GM21381 (cell line): ENCODE results near the gene ONECUT1.

Source experiments
- ATAC-seq: cut with Tn5 transposase; IDR thresholded peaks from one replicate; pipeline ENCODE4 v1.9.1; 2021; ENCODE audit warnings: mild to moderate bottlenecking, moderate library complexity; ENCODE audit not compliant: unreplicated experiment

ONECUT1 gene

DNA sequence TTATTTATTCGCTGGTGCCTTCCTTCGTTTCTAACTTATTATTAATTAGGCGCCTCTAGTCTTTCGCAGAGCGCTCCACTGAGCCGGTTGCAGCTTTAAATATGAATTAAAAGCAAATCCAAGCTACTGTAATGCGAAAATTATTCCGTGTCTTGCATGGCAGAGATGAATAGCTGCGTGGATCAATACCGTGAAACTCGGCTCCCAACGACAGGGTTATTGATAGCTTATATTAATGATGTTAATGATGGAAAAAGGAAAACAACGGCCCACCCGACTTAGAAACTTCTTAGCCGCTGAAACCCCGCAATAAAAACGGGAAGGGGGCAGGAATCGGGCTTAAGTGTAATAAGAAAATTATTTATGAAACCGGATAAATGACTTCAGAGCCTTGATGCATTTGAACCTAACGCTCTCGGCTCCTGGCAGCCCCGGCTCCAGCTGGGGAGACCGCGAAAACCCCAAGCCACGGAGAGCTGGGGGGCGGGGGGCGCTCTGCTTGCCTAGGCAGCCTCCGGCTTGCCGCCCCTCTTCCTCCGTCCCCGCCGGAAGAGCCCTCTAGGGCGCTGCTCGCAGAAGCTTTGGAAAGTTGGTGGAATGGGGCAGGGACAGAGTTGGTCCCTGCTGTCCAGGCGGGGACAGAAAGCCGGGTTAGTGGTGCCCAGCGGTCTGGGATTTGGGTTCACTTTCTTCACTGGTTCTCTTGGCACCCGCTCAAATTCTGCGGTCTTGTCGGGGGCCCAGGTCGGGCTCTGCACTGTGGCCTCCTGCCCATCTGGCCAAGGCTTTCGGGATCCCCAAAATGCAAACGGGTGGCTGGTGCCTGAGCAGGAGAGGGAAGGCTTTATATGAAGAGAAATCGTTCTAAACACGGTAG lies 7.7 kb upstream of the ONECUT1 start:
- ATAC-seq: no peak

DNA sequence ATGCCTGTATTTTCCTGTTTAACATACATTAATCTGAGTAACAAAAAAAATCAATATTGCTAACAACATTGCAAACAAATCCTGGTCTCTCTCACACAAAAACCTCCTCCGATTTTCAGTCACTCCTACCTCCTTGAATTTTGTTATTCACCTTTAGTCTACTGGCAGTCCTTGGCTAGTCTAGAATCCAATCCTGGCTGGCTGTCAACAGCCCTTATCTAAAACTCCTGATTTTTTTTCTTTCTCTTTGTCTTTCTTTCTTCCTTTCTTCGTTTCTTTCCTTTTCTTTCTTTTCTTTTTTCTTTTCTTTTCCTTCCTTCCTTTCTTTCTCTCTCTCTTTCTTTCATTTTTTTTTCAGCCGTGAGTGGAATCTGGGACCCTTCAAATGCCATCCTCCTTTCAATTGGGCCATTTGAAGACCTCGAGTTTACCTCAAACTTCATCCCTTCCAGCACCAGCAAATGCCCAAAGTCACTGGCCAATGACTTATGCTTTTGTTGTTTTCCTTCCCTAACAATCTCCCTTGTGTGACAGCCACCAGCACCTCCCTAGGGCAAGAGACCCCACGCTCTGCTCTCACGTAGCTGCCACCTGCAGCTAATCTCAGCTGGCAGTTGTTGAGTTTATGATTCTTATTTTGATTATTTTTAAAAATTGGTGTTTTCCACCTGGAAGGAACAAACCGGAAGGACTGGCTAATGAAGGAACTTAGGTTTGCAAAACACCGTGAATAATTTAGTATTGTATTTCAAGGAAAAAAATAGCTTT lies 6.8 kb upstream of the ONECUT1 start:
- no peak for ATAC-seq

DNA sequence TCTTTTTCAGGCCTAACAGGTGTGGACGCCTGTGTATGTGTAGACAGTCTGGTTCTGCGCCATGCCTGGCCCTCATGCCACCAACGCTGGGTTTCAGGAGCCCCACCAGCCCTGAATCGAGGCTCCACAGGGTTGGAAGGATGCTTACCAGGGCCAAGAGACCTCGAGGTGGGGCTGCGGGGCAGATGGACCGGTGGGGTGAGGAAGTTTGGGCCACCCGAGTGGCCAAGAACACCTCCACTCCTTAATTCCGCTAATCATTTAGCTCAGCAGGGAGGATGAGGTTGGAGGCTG lies 6.0 kb upstream of the ONECUT1 start:
- ATAC-seq: no peak

DNA sequence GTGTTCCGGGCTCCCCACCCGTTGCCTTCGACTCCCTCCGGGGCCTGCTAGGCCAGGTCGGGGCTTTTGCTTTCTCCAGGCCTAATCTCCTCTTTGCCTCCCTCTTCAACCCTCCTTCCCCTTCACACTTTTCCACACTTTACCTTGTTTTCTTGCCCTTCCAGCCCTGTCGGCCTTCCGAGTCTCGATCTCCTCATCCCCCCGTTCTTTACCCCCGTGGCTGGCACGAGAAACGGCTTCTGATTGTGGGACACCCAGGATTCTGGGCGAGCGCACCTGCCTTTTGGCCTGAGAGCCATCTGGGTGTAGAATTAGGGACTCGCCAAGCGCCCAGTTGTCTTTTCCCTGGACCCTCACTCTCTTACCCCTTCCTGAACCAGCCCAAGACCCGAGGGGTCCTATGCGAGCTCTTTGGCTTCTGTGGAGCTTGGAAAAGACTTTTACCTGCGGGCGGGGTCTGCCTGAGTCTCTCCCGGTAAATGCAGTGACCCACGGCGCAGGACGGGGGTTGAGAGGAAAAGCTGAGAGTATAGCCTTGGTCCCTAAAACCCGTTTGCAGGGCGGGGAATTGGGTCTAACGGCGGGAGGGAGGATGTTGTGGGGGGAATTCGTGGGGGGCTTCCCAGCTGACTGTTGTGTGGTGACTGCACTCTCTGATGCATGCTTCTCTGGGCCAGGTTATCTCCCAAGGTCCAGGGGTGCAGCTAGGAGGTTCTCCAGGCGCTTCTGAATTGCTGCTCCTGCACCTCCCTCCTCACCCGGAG lies 5.5 kb upstream of the ONECUT1 start:
- no peak for ATAC-seq

DNA sequence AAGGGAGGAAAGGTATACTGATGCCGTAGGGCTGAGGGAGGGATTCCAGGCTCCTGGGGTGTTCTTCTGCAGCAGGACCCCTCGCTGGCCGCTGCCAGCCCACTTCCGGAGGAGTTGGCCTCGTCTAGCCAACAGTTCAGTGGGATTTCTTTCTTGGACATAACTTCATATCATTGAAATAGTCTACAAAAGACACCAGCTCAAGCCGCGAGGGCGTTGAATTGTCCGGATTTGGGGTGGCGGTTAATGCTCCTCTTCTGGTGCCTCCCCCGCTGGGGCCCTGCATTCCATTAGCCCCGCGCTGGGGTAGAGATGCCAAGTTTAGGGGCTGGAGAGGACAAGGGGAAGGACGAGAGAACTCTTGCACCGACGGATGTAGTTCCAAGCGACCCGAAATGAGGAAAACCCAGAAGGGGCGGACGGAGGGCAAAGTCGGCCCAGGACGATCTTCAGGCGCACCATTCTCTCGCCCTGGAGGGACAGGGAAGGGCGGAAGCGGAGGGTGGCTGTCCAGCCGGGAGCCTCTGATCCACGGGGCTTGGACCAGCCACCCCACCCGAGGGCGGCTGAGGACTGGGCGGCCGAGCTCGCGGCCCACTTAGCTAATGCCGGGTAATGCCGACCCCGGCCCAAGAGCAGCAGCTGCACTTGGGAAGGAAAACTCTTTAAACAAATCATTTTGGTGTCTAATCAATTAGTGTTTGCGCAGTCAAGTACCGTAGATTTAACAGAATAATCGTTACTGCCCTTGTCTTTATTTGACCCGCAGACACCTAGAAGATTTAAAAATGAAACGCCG lies 4.7 kb upstream of the ONECUT1 start:
- ATAC-seq: no peak

DNA sequence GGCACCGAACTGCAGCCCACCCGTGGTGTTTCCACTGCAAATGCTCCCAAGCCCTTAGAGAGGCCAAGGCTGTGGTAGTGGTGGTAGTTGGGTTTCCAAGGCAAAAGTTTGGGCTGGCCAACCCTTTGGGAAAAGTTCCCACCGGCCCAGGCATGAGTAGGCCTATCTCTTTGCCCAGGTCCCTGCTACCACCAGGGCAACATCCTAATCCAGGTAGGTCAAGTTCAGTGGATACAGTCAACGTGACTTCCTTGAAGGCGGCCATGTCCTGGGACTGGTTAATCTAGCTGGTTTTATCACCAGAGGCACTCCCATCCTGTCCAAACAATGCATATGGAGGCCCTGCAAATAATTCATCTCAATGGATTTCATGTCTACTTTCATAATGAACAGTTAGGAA lies 1.6 kb upstream of the ONECUT1 start:
- no peak for ATAC-seq

DNA sequence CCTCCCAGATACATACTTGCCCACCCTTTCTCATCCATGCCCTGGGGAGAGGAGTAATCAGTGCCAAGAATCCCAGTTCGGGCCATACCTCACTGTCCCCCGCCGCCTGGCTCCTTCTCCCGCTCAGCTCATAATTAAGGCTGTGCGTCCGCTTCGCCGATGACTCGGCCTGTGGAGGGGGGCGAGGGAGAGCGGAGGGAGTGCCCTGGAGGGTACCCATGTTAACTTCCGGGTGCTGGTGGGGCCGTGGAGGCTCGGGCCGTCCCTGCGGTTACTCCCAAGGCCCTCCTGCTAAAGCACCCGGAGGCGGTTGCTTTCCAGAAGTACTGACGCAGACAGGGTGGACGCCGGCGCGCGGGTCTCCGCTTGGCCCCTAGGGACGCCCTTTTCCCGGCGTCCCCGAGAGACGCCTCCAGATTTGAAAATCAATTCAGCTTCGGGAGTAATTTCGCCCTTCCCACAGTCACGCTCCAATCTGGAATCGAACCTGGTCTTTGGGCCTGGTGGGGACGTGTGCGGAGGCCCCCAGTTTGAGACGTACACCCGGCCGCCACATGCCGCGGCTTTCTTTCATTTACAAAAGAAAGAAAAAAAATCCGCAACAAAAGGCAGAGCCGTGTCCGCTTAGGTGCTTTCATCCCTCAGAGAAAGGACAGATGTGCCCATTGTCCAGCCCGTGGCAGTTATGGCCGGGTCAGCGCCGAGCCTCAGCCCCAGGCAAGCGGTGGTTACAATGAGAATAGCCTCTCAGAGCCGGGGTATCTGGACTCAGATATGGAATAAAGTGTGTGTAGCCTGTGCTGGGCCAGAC lies 1.0 kb upstream of the ONECUT1 start:
- ATAC-seq: no peak

DNA sequence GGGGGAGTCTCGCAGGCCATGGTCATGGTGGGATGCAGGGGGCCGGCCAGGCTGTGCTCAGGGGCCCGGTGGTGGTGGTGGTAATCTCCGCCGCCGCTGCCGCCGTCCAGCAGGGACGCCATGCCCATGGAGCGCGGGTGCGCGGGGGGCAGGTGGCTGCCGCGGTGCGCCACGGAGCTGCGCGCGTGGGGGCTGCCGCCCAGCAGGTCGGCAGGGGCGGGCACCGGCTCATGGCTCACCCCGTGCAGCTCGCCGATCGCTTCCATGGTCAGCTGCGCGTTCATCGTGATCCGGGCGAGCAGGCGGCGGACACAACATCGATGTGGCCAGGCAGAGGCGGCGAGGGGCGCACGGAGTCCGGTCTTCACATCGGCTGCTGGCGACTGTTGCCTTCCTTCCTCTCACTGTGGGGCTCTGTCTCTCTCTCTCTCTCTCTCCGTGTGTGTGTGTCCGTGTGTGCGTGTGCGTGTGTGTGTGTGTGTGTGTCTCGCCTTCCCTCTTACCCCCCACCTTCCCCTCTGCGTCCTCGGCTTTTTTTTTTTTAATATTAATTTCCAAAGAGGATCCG lies 451 bp downstream of the ONECUT1 start:
- ATAC-seq: no peak

DNA sequence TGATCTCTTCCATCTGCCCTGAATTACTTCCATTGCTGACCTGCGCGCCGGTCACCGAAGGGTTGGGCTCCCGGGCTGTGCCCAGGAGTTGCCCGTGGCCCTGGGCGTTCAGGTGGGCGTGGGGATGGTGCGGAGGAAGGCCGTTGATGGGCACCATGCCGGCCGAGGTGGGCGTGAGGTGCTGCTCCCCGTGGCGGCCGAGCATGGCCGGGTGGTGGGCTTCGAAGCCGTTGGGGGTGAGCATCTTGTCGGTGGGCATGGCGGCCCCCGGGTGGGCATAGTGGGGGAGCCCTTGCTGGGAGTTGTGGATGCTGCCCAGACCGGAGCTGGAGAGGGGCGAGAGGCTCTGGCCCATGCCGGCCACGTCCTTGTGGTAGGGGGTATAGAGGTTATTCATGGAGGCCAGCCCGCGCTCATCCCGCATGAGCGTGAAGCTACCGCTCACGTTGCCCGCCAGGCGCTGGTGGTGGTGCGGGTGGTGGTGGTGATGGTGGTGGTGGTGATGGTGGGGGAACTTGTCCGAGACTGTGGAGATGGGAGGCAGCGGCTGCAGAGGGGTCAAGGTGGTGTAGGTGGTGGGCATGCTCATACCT lies 1.0 kb downstream of the ONECUT1 start:
- ATAC-seq: no peak

DNA sequence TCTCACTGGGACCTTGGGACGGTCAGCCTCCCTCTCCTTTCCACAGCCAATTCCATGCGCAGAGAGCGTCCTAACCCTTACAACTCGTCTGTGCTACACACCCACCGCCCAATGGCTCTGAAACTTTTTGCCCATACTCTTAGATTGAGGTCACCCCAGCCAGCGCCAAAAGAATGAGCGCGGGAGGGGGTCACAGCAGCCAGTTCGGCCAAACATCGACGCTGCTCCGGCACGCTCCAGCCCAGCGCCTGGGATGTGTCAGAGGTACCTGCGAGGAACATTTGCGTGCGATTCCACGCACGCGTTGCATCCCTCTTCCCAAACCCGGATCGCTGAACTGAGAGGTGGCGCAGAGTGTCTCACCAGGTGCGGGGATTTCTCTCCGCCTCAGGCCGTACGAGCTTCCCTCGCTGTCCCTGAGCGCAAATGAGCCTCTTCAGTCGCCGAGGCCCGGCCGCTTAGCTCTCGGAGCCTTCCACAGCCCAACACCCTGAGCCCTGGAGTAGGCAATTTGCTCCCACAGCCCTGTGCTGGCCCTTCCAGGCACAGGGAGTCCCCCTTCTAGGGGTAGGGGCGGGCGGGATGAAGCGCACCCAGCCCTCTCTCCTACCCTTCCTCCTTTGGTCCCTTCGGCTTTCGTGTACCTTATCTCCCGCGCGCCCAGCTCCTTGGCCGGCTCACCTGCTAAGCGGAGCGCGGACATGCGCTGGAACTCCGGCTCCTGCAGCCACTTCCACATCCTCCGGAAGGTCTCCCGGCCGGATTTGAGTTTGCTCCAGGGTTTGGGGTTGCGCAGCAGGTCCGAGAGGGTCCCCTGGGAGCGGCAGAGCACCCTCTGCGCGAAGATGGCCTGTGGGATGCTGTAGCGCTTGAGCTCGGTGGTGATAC lies 1.8 kb downstream of the ONECUT1 start:
- no peak for ATAC-seq

DNA sequence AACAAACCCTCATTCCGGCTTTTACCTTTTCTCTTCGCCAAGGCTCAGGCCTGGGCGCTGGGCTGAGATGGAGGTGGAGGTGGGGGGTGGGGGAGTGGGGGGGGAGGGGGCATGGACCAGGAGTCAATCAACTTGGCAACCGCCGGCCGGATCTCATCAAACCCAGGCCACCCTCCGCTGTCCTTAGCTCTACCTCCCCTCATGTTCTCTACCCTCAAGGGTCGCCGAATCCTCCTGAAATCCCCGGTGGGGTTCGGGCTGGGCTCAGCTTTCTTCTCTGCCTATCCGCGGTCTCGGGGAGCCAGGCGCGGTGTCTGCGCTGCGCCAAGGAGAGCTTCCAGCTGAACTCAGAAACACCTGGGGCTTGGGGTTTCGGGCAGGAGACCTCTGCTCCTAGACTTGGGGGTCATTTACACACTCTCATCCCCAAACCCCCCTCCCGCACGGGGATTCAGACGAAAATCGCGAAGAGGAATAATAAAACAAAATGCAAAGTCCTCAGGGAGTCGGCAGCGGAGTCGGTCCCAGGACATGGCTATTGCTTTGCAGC lies 2.5 kb downstream of the ONECUT1 start:
- no peak for ATAC-seq

DNA sequence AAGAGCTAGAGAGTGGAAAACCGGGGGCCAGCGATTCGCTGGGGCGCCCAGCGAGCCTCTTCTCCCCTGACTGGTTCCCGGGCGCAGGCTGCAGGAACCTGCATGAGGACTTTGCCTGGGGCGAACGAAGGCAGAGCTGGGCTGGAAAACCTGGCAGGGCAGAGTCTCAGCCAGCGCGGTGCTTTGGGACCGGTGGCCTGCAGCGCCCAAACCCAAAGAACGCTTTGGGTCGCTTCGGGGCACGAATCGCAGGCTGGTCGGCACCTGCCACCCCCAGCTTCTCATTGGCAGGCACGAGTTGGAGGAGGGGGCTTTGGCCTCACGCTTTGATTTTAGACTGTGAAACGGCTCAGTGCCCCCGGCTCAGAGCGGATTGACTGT lies 3.0 kb downstream of the ONECUT1 start:
- ATAC-seq: no peak

DNA sequence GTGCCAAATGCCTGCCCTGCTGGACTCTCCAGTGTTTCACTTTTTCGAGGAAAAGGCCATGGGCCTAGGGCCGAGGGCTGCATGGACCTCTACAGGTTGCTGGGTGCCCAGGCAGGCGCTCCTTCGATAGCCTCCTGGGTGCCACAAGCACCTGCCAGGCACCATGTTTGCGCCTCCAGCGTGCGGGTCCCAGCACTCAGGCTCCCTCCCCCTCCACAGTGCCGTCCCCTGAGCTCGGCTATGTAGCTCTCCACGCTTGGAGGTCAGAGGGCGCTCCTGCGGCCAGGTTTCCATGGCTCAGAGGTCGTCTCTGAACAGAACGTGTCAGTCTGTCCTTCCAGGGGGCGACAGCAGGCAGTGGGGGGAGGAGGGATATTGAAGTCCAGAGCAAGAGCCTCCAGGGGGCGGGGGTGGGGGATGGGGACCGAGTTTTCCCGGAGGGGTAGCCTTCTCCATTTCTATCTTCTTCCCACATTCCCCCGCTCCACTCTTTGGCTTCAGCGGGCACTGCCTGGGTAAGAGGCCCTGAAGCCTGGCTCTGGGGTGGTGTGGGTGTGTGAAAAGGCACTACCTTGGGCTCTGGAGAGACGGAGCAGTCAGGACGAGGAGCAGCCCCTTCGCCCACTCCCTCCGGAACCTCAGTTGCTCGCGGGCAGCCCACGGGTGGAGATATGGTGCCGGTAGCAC lies 3.6 kb downstream of the ONECUT1 start:
- no peak for ATAC-seq

DNA sequence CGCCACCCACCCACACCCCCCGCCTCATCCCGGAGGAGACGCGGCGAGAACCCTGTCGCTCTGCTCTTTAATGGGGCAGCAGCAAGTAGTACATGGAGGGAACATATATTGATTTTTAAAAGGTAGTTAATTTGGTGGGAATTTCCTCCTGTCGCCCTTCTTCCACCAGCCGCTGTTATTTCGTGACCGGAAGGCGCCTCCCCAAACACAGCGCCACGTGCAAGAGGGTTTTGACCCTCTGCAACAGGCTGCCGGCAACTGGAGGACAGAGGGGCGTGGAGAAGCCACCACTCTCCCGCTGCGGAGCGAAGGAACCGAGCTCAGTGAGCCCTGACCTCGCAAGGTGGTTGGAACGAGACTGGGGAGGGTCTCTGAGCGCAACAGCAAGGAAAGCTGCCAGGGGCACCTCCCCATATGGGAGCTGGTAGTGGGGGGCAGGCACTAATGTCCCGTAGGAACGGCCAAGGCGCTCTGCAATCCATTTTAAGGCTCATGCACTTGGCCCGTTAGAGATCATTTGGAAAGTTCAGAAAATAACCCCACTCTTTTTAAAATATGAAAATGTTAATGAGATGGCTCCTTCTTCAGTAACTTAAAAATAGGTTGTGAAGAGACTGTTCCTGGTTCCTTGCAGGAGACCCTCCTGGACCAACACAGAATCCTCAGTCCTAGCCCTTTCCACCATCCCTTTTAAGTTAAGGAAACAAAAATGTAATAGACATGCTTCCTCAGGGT lies 4.3 kb downstream of the ONECUT1 start:
- ATAC-seq: no peak

DNA sequence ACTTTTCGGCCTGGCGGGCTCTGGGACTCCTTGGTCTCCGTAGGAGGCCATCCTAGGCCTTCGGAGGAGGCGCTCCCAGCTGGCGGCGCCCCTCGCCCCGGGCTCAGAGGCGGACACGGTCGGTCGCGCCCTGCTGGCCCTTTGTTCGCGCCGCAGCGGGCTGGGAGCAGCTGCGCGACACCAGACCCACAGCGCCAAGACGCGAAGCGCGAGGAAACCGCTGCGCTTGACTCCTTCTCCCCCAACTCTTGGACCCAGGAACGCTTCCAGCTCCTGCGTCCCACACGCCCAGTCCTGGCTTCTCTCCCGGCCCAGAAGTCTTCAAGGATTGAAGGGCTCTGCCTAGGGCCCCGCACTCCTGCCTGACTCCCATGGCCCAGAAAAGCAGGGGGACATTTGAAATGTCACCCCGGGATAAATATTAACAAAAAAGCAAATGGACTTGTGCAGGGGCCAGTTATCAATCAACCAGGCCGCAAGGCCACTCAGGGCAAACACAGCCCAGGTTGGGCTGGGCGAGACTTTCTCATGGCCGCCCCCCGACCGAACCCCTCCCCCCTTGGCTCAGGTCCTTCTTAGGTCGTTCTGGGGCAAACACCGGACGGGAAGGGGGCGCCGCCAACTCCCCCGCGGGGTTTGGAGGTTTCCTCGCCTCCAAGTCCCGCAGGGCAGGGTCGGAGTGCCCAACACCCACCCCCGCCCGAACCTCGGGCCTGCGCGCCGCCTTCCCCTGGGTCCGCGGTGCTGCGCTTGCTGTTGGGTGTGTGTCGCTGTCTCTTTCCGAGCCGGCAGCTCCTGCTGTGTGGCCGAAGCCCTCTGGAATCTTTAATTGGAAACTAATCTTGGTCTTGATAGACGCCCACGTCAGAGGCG lies 5.1 kb downstream of the ONECUT1 start:
- no peak for ATAC-seq
